B cell (primary cell): ENCODE measurements around the gene METTL4. TPM values are rescaled to one million over a fixed set of nuclear protein-coding genes. Genes with fewer than 3 reads are reported as not detected.

ENCODE experiments used
- ATAC-seq: fragments of 200-7000 bp; cut with Tn5 transposase; one replicate; pipeline ENCODE4 v1.10.0; 2021; ENCODE audit warnings: low read depth, mild to moderate bottlenecking, moderate number of reproducible peaks, moderate library complexity
- CTCF ChIA-PET: fragments of 350-600 bp; sonication (Branson Sonifier 250); formaldehyde crosslinking; loops from one replicate; lab custom pipeline; 2021; ENCODE audit warnings: antibody characterized with exemption, inconsistent platforms; lab: Charles Lee
- POLR2A ChIA-PET: fragments of 350-600 bp; sonication (Branson Sonifier 250); formaldehyde crosslinking; loops from one replicate; lab custom pipeline; 2021; ENCODE audit warnings: antibody characterized with exemption; lab: Charles Lee
- DNase-seq: peaks from one replicate; pipeline ENCODE4 v3.0.0; 2013
- H2AFZ ChIP-seq: 2 replicates; pipeline ENCODE4 v1.6.1; 2012; ENCODE audit warnings: mild to moderate bottlenecking, low read depth, low read length; ENCODE audit not compliant: insufficient read depth, poor library complexity, severe bottlenecking
- H3K27ac ChIP-seq, 2 donors: 1 replicate in 1 of 2; 2 replicates in 1 of 2; pipeline ENCODE4 v1.5.1; 2012 to 2013; ENCODE audit warnings: low read length in 2 of 2, mild to moderate bottlenecking in 2 of 2, moderate library complexity in 1 of 2
- H3K27me3 ChIP-seq, 4 experiments: fragments of 200-600 bp in 1 of 4; sonication (generic) in 1 of 4; replicated peaks in 1 of 4; 1 replicate in 2 of 4; 2 replicates in 2 of 4; pipeline versions ENCODE4 v1.6.1 to v1.7.0; 2013 to 2016; ENCODE audit warnings: low read length in 3 of 4, mild to moderate bottlenecking in 2 of 4, mixed read lengths in 1 of 4, moderate library complexity in 1 of 4; ENCODE audit not compliant: insufficient read depth in 4 of 4, control insufficient read depth in 3 of 4; ENCODE audit errors: control extremely low read depth in 1 of 4
- H3K36me3 ChIP-seq, 2 experiments: replicated peaks in 1 of 2; 1 replicate in 1 of 2; 2 replicates in 1 of 2; pipeline versions ENCODE4 v1.6.1 to v1.7.1; 2013; ENCODE audit warnings: low read length in 1 of 2; ENCODE audit not compliant: insufficient read depth in 2 of 2, control insufficient read depth in 1 of 2; ENCODE audit errors: control extremely low read depth in 1 of 2, extremely low read depth in 1 of 2
- H3K4me1 ChIP-seq, 2 donors: fragments of 200-600 bp in 1 of 2; sonication (generic) in 1 of 2; 1 replicate in 1 of 2; 2 replicates in 1 of 2; pipeline versions ENCODE4 v1.5.1 to v1.6.1; 2013 to 2017; ENCODE audit warnings: low read length in 2 of 2; ENCODE audit not compliant: control insufficient read depth in 2 of 2, insufficient read depth in 2 of 2
- H3K4me2 ChIP-seq: replicated peaks from 2 replicates; pipeline ENCODE3; 2012; ENCODE audit warnings: mild to moderate bottlenecking, low read depth, low read length; ENCODE audit not compliant: poor library complexity, severe bottlenecking
- H3K4me3 ChIP-seq, 5 experiments: fragments of 200-600 bp in 1 of 5; sonication (generic) in 1 of 5; 1 replicate in 3 of 5; 2 replicates in 2 of 5; pipeline versions ENCODE4 v1.5.1 to v1.7.0; 2011 to 2016; ENCODE audit warnings: low read length in 4 of 5, mild to moderate bottlenecking in 4 of 5, low read depth in 2 of 5, control low read depth in 1 of 5, moderate library complexity in 1 of 5; ENCODE audit not compliant: insufficient read depth in 1 of 5; ENCODE audit errors: control extremely low read depth in 1 of 5, extremely low read depth in 1 of 5
- H3K79me2 ChIP-seq: fragments of 200-600 bp; sonication (generic); one replicate; pipeline ENCODE4 v1.6.0; 2016; ENCODE audit warnings: low read length; ENCODE audit not compliant: control insufficient read depth, insufficient read depth
- H3K9ac ChIP-seq: fragments of 200-600 bp; sonication (generic); 2 replicates; pipeline ENCODE4 v1.6.1; 2017; ENCODE audit warnings: mild to moderate bottlenecking, low read length, moderate library complexity
- H3K9me3 ChIP-seq, 3 donors: one replicate each; pipeline versions ENCODE4 v1.6.1 to v1.7.1; 2013; ENCODE audit warnings: low read length in 2 of 3; ENCODE audit not compliant: control insufficient read depth in 2 of 3, insufficient read depth in 1 of 3; ENCODE audit errors: control extremely low read depth in 1 of 3
- H4K20me1 ChIP-seq: 2 replicates; pipeline ENCODE4 v1.6.0; 2012; ENCODE audit warnings: mild to moderate bottlenecking, low read length; ENCODE audit not compliant: insufficient read depth, control insufficient read depth, poor library complexity, severe bottlenecking
- H3K27ac Mint-ChIP-seq: one replicate; pipeline ENCODE4 v1.8.0; 2021; ENCODE audit warnings: mixed read lengths
- H3K27me3 Mint-ChIP-seq: one replicate; pipeline ENCODE4 v1.8.0; 2021; ENCODE audit warnings: mixed read lengths
- H3K4me1 Mint-ChIP-seq: one replicate; pipeline ENCODE4 v1.8.0; 2021; ENCODE audit warnings: mixed read lengths
- H3K4me3 Mint-ChIP-seq: one replicate; pipeline ENCODE4 v1.8.0; 2021; ENCODE audit warnings: mixed read lengths
- H3K9me3 Mint-ChIP-seq: one replicate; pipeline ENCODE4 v1.8.0; 2022; ENCODE audit warnings: mixed read lengths; ENCODE audit not compliant: insufficient read depth
- EZH2 ChIP-seq: IDR thresholded peaks from 2 replicates; pipeline ENCODE4 v1.6.1; 2012; ENCODE audit warnings: borderline replicate concordance, low read depth, mild to moderate bottlenecking, moderate library complexity, low read length; ENCODE audit not compliant: insufficient read depth, poor library complexity, severe bottlenecking
- WGBS: methylation state at CpG from one replicate; pipeline ENCODE4 v1.1.5; 2013; ENCODE audit warnings: missing lambda C conversion rate; ENCODE audit not compliant: insufficient coverage; 5-methylcytosine and 5-hydroxymethylcytosine counted together
- intact Hi-C: fragments of 100-400 bp; cut with micrococcal nuclease; formaldehyde crosslinking; loops from one replicate; pipeline ENCODE4 v1.10.0; 2022
- polyA plus RNA-seq: library from polyadenylated mRNA; depleted of rRNA; stranded (reverse); fragments of >200 nt; gene quantifications from 2 replicates; pipeline ENCODE4 v1.2.3, GENCODE V29; 2012
- total RNA-seq, 2 donors: library from RNA; stranded (reverse); fragments of 120-200 nt in 1 of 2; gene quantifications; 1 replicate in 1 of 2; 2 replicates in 1 of 2; pipeline versions ENCODE4 v1.2.3 to v1.2.4, GENCODE V29; 2013 to 2022
- TF ChIP-seq, protein P1 (sequence below): fragments of 200-600 bp; IDR thresholded peaks from one replicate; pipeline ENCODE4 v1.8.0; 2022; ENCODE audit warnings: antibody characterized with exemption, mild to moderate bottlenecking

Gene METTL4
- total and polyA plus RNA-seq, 2 donors (not counting 1 experiment from before 2014, with no cell fraction given), result 12.9 to 31.6 TPM

DNA sequence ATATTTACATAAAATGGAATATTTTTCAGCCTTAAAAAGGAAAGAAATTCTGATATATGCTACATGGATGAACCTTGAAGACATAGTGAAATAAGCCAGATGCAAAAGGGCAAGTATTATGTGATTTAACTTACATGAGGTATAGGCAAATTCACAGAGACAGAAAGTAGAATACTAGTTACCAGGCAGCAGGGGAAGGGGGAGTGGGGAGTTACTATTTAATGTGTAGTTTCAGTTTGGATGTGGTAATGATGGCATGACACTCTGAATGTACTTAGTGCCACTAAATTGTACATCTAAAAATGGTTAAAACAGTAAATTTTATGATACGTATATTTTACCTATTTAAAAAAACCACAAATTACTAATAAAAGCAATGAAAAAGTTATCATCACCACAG, 12.1 kb downstream of the METTL4 start:
- Mint-ChIP-seq H3K27me3 (no peaks in the 10 kb centered on the region), H3K4me1 (no peaks in the 10 kb centered on the region), H3K9me3 (no peaks in the 10 kb centered on the region), H3K4me3 (no peak overlapping the region), H3K27ac (no peak overlapping the region)
- Histone ChIP-seq H3K9ac (no peak overlapping the region), H3K27me3 (no peaks in the 10 kb centered on the region), H4K20me1 (no peaks in the 10 kb centered on the region), H3K36me3 (peaks cover 1 to 4% of the 10 kb centered on the region in 2 experiments), H3K27ac (no peak overlapping the region), H3K4me1 (no peaks in the 10 kb centered on the region), H2AFZ (no peak overlapping the region), H3K9me3 (no peaks in the 10 kb centered on the region), H3K4me2 (no peak overlapping the region), H3K4me3 (no peak overlapping the region), H3K79me2 (peaks cover 7% of the 10 kb centered on the region)
- no peak for TF ChIP-seq EZH2
- TF ChIP-seq, protein P1, sequence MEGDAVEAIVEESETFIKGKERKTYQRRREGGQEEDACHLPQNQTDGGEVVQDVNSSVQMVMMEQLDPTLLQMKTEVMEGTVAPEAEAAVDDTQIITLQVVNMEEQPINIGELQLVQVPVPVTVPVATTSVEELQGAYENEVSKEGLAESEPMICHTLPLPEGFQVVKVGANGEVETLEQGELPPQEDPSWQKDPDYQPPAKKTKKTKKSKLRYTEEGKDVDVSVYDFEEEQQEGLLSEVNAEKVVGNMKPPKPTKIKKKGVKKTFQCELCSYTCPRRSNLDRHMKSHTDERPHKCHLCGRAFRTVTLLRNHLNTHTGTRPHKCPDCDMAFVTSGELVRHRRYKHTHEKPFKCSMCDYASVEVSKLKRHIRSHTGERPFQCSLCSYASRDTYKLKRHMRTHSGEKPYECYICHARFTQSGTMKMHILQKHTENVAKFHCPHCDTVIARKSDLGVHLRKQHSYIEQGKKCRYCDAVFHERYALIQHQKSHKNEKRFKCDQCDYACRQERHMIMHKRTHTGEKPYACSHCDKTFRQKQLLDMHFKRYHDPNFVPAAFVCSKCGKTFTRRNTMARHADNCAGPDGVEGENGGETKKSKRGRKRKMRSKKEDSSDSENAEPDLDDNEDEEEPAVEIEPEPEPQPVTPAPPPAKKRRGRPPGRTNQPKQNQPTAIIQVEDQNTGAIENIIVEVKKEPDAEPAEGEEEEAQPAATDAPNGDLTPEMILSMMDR, result no peak
- no peak for ATAC-seq
- intact Hi-C loops, result no loop called here
- CTCF ChIA-PET, result no interaction called here
- POLR2A ChIA-PET, result no interaction called here
- no CpG with 5 or more reads among the region's 1 CpG for WGBS
- DNase-seq, result no peak

DNA sequence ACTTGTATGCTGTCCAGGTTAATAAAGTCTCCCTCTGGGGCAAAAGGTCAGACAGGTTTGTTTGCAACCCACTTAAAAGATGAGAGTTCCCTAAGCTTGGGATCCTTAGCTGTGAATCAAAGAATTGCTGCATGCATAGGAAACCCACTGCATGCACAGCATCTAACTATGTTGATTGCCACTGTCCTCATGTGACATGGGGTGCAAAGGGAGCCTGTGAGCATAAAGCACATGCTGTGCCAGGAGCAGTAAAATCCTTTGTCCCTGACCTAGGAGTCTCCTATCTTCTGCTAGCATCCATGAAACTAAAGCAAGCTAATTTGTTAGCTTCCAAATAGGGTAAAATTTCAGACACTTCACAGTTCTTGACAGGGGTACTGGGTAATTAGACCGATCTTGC, 13.8 kb downstream of the METTL4 start:
- POLR2A ChIA-PET, result no interaction called here
- H3K4me3 Mint-ChIP-seq, result no peak overlapping the region
- H3K79me2 ChIP-seq, result peaks cover 7% of the 10 kb centered on the region
- H3K9ac ChIP-seq, result no peak overlapping the region
- 60% methylated on average over 1 of the region's 1 CpG for WGBS
- H3K4me3 ChIP-seq, result no peak overlapping the region
- no peak overlapping the region for H3K4me2 ChIP-seq
- no peaks in the 10 kb centered on the region for H3K27me3 Mint-ChIP-seq
- no peak overlapping the region for H2AFZ ChIP-seq
- no peak overlapping the region for H3K27ac ChIP-seq
- H3K27me3 ChIP-seq, result no peaks in the 10 kb centered on the region
- H3K4me1 Mint-ChIP-seq, result no peaks in the 10 kb centered on the region
- intact Hi-C loops, result no loop called here
- H3K27ac Mint-ChIP-seq, result no peak overlapping the region
- no peaks in the 10 kb centered on the region for H3K9me3 Mint-ChIP-seq
- peaks cover 4 to 6% of the 10 kb centered on the region in 2 experiments for H3K36me3 ChIP-seq
- H3K4me1 ChIP-seq, result no peaks in the 10 kb centered on the region
- ATAC-seq, result no peak
- TF ChIP-seq, protein P1, result no peak
- no peak for TF ChIP-seq EZH2
- DNase-seq, result no peak
- no peaks in the 10 kb centered on the region for H4K20me1 ChIP-seq
- no peaks in the 10 kb centered on the region for H3K9me3 ChIP-seq
- CTCF ChIA-PET, result interaction anchor here (1.1 kb wide), 1 partner anchor 18 kb away, joined by 3 read pairs; no protein-coding TSS in a partner anchor
